ENCODE measurements around the gene SEMA4D.

Gene SEMA4D

GRCh38 chr9:89497978-89498851 is at the start of gene SEMA4D:
TSS of gene SEMA4D (minus strand) at chr9:89498113. CDS start at chr9:89405456, 92,657 bp downstream.
- ATAC-seq, result peak; percentile 39 to 45

- no peak for ATAC-seq
Measured at GRCh38 chr9:89547000-89547399, 49.1 kb upstream of the SEMA4D start.

GRCh38 chr9:89544279-89544661 is 46.4 kb upstream of the SEMA4D start:
- ATAC-seq, result no peak

- no peak for ATAC-seq
Measured at GRCh38 chr9:89543621-89544278, 45.8 kb upstream of the SEMA4D start.

GRCh38 chr9:89543111-89543510 is 45.2 kb upstream of the SEMA4D start:
- ATAC-seq, result no peak

- ATAC-seq, result peak in 1 of 2 donors; percentile 32
Measured at GRCh38 chr9:89542401-89543021, 44.6 kb upstream of the SEMA4D start.

- no peak for ATAC-seq
Measured at GRCh38 chr9:89541798-89542197, 43.9 kb upstream of the SEMA4D start.

- ATAC-seq, result no peak
Measured at GRCh38 chr9:89539374-89539773, 41.5 kb upstream of the SEMA4D start.

- ATAC-seq, result no peak
Measured at GRCh38 chr9:89538871-89539270, 41.0 kb upstream of the SEMA4D start.

GRCh38 chr9:89537166-89537565 is 39.3 kb upstream of the SEMA4D start:
- ATAC-seq, result no peak

GRCh38 chr9:89536600-89536999 is 38.7 kb upstream of the SEMA4D start:
- ATAC-seq, result peak; percentile 47 to 58

GRCh38 chr9:89536145-89536574 is 38.2 kb upstream of the SEMA4D start:
- ATAC-seq, result peak; percentile 76 to 79

GRCh38 chr9:89535461-89535860 is 37.5 kb upstream of the SEMA4D start:
- ATAC-seq, result no peak

- no peak for ATAC-seq
Measured at GRCh38 chr9:89534515-89535287, 36.8 kb upstream of the SEMA4D start.

GRCh38 chr9:89533411-89534095 is 35.6 kb upstream of the SEMA4D start:
- ATAC-seq, result no peak

- no peak for ATAC-seq
Measured at GRCh38 chr9:89532944-89533343, 35.0 kb upstream of the SEMA4D start.

- peak; percentile 58 to 66 for ATAC-seq
Measured at GRCh38 chr9:89532478-89532877, 34.6 kb upstream of the SEMA4D start.

- ATAC-seq, result no peak
Measured at GRCh38 chr9:89531766-89532165, 33.9 kb upstream of the SEMA4D start.

GRCh38 chr9:89530726-89531125 is 32.8 kb upstream of the SEMA4D start:
- ATAC-seq, result no peak

- ATAC-seq, result peak in 1 of 2 donors; percentile 38
Measured at GRCh38 chr9:89529243-89530035, 31.5 kb upstream of the SEMA4D start.

GRCh38 chr9:89528540-89528939 is 30.6 kb upstream of the SEMA4D start:
- ATAC-seq, result no peak
